BJ (cell line): ENCODE data around the gene APLN. TPM values are rescaled to one million over a fixed set of nuclear protein-coding genes. Genes with fewer than 3 reads are reported as not detected.
A peak's percentile ranks its signal among the peaks of the same experiment; 100 is the strongest.

Experiments
- CTCF ChIA-PET: fragments of 350-600 bp; formaldehyde crosslinking; extraction: SDS; loops from one replicate; lab custom pipeline; 2021; ENCODE audit warnings: antibody characterized with exemption, inconsistent platforms; lab: Yijun Ruan, JAX
- POLR2A ChIA-PET: fragments of 300-600 bp; sonication (Branson Sonifier 250); formaldehyde crosslinking; extraction: SDS; loops from one replicate; lab custom pipeline; 2021; ENCODE audit warnings: antibody characterized with exemption; lab: Charles Lee
- DNase-seq: peaks from one replicate; pipeline ENCODE4 v3.0.0-alpha.2; 2011; ENCODE audit warnings: low read depth
- H3K27me3 ChIP-seq: 2 replicates; pipeline ENCODE4 v1.6.0; 2011; ENCODE audit warnings: low read length; ENCODE audit not compliant: control insufficient read depth, insufficient read depth
- H3K36me3 ChIP-seq: 2 replicates; pipeline ENCODE4 v1.5.1; 2011; ENCODE audit warnings: low read length; ENCODE audit not compliant: control insufficient read depth, insufficient read depth
- H3K4me3 ChIP-seq: 2 replicates; pipeline ENCODE4 v1.5.1; 2011; ENCODE audit warnings: low read depth, mild to moderate bottlenecking, control low read depth, low read length
- CTCF ChIP-seq: IDR thresholded peaks from 2 replicates; pipeline ENCODE4 v1.5.1; 2011; ENCODE audit warnings: low read depth, mild to moderate bottlenecking, control low read depth, inconsistent platforms, low read length, moderate library complexity; ENCODE audit not compliant: insufficient read depth
- polyA plus RNA-seq: library from polyadenylated mRNA; depleted of rRNA; stranded (reverse); fragments of >200 nt; gene quantifications from 2 replicates; pipeline ENCODE4 v1.2.3, GENCODE V29; 2011

Gene APLN
- polyA plus RNA-seq, 1 experiment = 0.11 TPM

- no peak for TF ChIP-seq CTCF
- H3K4me3 ChIP-seq = no peak overlapping the region
- H3K36me3 ChIP-seq = no peaks in the 10 kb centered on the region
- ChIA-PET CTCF (interaction anchor here (0.7 to 3.8 kb wide), 3 partner anchors 26 to 71 kb away, joined by 3 to 19 read pairs (median 3); no protein-coding TSS in a partner anchor), POLR2A (no interaction called here)
- 0 out of 2 replicates have a peak, but pooled peaks cover 2% of the 10 kb centered on the region for H3K27me3 ChIP-seq
- DNase-seq = no peak
These were observed 942 bp upstream of the APLN start for GRCh38 chrX:129655547-129656249.

GRCh38 chrX:129653971-129654651 is 645 bp downstream of the APLN start:
- Histone ChIP-seq H3K4me3 (peak overlapping the region; percentile 40), H3K36me3 (no peaks in the 10 kb centered on the region), H3K27me3 (peaks cover 4% of the 10 kb centered on the region; the same call in 1 of the 2 replicates)
- no peak for DNase-seq
- ChIA-PET POLR2A (no interaction called here), CTCF (interaction anchor here (0.6 to 3.8 kb wide), 3 partner anchors 12 to 73 kb away, joined by 3 to 19 read pairs (median 3); no protein-coding TSS in a partner anchor)
- no peak for TF ChIP-seq CTCF

- Histone ChIP-seq H3K36me3 (no peaks in the 10 kb centered on the region), H3K27me3 (peaks cover 4% of the 10 kb centered on the region; the same call in 1 of the 2 replicates), H3K4me3 (no peak overlapping the region)
- ChIA-PET CTCF (interaction anchor here (0.9 to 3.8 kb wide), 2 partner anchors 15 to 73 kb away, joined by 4 to 19 read pairs; no protein-coding TSS in a partner anchor), POLR2A (no interaction called here)
- TF ChIP-seq CTCF = no peak
- no peak for DNase-seq
These were observed 1.4 kb downstream of the APLN start for GRCh38 chrX:129653181-129653970.

- no peaks in the 10 kb centered on the region for H3K36me3 ChIP-seq
- no peak overlapping the region for H3K4me3 ChIP-seq
- ChIA-PET POLR2A (no interaction called here), CTCF (interaction anchor here (0.9 to 3.8 kb wide), 2 partner anchors 15 to 74 kb away, joined by 4 to 19 read pairs; no protein-coding TSS in a partner anchor)
- H3K27me3 ChIP-seq = peaks cover 4% of the 10 kb centered on the region; the same call in 1 of the 2 replicates
- DNase-seq = no peak
- TF ChIP-seq CTCF = no peak
These were observed 2.1 kb downstream of the APLN start for GRCh38 chrX:129652565-129653169.
